Kidney capillary endothelial cell (primary cell): ENCODE measurements around the gene KIF1C.

Source experiments
- DNase-seq: peaks from one replicate; pipeline ENCODE4 v3.0.0-alpha.2; 2018; ENCODE audit warnings: low spot score

KIF1C gene

GRCh38 chr17:4969047-4969550 lies 28.7 kb upstream of the KIF1C start:
- no peak for DNase-seq

DNA sequence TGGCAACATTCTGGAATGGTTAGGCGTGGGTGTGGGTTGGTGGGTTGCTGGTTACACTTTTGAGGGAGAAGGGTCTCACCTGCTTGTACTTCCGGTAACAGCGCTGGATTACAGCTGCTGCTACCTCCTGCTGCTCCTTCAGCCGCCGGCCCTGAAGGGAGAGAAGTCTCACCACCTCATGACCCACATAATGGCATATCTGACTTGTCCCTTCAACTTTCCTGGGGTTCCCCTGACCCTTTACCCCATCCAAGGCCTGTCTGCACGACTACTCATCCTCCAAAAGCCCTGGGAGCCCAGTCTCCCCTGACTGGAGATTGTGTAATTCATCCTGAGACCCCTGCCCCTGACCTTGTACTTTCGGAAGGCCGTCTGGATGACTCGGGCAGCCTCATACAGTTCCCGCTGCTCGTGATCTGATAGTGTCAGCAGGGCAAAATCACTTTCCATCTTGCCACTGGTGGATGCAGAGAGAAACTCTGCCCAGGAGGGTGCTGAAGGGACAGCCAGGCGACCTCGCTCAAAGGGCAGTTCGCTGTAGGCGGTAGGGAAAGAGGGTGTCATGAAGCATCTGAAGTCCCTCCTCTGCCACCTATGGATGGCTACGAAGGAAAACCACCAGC lies 28.1 kb upstream of the KIF1C start:
- DNase-seq = no peak

GRCh38 chr17:4970273-4970672 lies 27.5 kb upstream of the KIF1C start:
- DNase-seq = no peak

GRCh38 chr17:4971826-4972225 lies 25.9 kb upstream of the KIF1C start:
- DNase-seq = no peak

DNA sequence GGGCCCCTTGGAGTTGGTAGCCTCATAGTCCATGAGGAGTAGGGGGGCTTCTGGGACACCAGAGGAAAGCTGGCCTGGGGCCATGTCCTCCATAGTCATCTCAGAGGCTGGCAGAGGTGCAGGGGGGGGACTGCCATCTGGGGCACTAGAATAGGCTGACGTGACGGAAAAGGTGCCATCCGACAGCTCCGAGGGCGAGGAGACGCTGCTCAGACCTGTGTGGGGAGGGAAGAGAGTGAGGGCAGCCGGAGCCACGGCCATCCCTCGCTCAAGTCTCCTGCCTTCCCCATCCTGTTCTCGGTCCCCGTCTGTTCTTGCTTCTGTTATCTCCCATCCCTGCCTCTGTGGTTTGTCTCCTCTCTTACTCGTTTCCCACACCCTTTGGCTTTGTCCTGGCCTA lies 25.4 kb upstream of the KIF1C start:
- DNase-seq = no peak

GRCh38 chr17:4972752-4973151 lies 25.0 kb upstream of the KIF1C start:
- DNase-seq = no peak

GRCh38 chr17:4973256-4974114 lies 24.3 kb upstream of the KIF1C start:
- DNase-seq = no peak

GRCh38 chr17:4974115-4974670 lies 23.6 kb upstream of the KIF1C start:
- no peak for DNase-seq

DNA sequence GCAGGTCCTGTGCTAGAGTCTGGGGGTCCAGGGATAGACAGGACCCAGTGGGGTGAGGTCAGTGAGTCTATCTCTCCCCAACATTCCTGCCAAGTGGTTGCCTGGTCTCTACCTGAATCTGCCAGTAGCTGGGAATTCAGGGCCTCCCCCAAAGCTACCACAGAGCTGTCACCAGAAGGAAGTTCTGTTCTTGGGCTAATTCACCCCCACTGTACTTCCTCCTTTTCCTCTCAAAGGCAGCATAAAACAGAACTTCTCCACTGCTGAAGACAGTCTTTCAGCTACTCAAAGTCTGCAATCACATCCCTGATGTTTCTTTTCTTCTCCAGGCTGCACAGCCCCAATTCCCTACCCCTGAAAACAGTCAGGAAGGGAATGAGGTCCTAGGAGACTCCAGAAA lies 19.0 kb upstream of the KIF1C start:
- no peak for DNase-seq

GRCh38 chr17:4980644-4981216 lies 17.0 kb upstream of the KIF1C start:
- no peak for DNase-seq

GRCh38 chr17:4982305-4982704 lies 15.4 kb upstream of the KIF1C start:
- no peak for DNase-seq

- no peak for DNase-seq
Observed at GRCh38 chr17:4986403-4986802, 11.3 kb upstream of the KIF1C start.

DNA sequence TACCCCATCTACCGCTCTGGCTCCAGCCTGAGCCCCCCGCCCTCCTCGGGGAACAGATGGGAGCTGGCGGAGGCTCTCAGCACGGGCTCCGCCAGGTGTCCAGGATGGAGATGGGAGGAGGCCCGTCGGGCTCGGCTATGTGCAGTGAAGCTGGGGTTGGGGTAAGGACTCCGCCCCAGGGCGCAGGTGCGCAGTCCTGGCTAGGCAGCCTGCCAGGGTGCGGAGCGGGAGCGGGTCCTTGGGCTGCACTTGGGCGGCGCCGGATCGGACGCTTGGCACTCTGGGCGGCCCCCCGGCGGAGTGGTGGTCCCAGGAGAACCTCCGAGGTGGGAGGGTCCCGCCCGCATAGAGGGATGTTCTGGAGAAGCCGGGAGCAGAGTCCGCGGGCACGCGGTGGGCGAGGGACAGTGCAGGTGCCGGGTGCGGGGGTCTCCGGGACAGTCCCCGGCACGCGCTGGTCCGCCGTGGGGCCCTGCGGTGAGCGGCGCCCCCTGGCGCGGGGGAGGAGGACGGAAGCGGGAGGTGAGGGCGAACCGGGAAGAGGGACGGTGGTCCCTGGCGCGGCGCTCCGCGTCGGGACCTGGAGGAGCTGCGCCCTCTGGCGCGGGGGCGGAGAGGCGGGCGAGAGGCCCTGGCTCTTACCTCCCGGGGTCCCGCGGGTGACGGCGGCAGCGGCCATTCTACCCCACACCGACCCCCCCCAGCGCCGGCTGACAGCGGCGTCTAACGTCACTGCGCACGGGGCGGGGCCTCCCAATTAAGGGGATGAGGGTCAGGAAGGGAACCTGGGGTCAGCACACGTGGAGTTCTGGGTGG lies 10.6 kb upstream of the KIF1C start, which contains the start of gene CAMTA2:
TSS of gene CAMTA2 (minus strand) at position 725 of the 816 bp plus-strand sequence. CDS start 1,453 bp downstream, outside the sequence.
- peak; percentile 63 for DNase-seq

- no peak for DNase-seq
Observed at GRCh38 chr17:4987767-4988567, 9.8 kb upstream of the KIF1C start.

DNA sequence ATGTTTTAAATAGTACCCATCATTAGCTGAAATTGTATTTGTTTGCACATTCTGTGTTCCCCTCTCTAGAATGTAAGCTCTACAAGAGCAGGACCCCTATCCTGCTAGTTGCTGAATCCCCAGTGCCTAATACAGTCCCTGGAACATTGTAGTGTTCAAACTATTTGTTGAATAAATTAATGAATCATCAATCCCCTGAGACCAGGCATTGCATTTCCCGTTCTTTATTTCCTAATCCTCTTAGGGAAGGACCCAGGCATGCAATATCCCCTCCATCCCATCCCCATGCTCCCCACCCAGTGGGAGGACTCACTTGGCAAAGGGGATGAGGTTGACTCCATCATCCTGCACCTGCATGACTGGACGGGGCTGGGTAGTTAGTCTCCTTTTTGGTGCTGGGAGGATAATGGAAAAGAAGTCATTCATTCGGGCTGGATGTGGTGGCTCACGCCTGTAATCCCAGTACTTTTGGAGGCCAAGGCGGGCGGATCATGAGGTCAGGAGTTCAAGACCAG lies 3.6 kb upstream of the KIF1C start:
- DNase-seq = no peak

DNA sequence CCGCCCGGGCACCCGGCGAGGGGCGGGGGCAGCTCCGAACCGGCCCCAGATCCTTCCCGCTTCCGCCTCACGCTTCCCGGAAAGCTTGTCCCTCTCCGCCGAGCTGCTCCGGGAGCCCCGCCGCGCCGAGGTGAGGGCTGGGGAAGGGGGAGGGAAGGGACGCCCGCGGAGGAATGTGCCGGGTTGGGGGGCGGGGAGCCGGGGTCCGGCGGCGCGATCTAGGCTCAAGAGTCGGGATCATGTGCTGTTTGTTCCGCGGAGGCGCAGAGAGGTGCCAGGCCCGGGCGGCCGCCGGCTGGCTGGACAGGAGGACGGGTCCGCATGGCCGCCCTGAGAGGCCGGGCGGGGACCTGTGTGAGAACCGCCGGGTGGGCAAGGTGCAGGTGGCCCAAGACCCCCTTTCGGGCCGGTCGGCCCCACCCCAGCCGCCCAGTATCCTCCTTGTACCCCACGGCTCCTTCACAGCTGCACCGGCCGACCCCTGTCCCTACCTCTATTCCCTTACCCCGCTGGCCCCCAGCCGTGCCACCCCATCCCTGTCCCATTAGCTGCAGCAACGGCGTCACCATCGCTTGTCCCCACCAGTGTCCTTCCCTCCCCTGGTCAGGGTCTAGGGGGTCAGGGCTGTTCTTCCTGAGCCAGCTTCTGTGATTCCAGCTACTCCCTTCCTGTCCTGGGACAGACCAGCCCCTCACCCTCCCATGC lies 429 bp downstream of the KIF1C start:
- no peak for DNase-seq

DNA sequence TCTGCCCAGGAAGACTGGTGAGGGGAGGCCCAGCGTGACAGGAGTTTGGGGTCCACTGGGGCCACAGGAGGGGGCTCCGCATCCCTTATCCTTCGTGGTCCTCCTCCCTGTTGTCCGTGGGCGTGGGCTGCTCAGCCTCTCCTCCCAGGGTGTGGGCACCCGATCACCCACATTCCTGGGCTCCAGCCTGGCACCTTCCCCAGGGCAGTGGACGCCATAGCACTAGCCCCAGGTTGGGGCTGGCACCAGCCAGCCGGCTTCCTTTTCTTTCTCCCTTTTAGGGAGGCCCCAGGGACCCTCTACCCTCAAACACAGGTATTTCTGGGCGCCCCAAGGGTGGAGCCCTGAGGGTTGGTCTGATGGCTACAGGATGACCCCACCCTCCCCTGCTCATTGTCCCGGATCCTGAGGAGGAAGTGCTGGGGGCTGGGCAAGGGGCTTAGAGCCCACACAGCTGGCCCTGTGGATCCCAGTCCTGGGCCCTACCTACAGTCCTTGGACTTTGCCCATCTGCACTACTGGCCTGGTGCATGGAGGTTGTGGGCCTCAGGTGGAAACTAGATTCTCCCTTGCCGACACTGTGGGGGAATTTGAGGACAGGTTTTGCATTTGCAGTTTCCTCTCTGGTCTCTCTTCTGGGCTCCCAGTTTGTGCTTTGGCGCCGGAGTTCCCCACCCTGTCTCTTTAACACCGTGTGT lies 1.1 kb downstream of the KIF1C start:
- no peak for DNase-seq

GRCh38 chr17:4999430-5000093 lies 1.8 kb downstream of the KIF1C start:
- no peak for DNase-seq

- DNase-seq = no peak
Observed at GRCh38 chr17:5000237-5000639, 2.5 kb downstream of the KIF1C start.
